ENCODE measurements around the gene PLCG2. TPM values are rescaled to one million over a fixed set of nuclear protein-coding genes. Genes with fewer than 3 reads are reported as not detected.

The PLCG2 gene
- total RNA-seq, 1 donor from 2014 or later, result 6.9 TPM

- ATAC-seq (no peak), DNase-seq (ENCODE audit: missing footprints) (no peak)
- intact Hi-C loops (cut with DNase I), result no loop called here
Observed at GRCh38 chr16:81880816-81881215, 101.7 kb downstream of the PLCG2 start.

- intact Hi-C loops (cut with DNase I), result no loop called here
- ATAC-seq (no peak), DNase-seq (ENCODE audit: missing footprints) (no peak)
Observed at GRCh38 chr16:81881228-81881627, 102.1 kb downstream of the PLCG2 start.

DNA sequence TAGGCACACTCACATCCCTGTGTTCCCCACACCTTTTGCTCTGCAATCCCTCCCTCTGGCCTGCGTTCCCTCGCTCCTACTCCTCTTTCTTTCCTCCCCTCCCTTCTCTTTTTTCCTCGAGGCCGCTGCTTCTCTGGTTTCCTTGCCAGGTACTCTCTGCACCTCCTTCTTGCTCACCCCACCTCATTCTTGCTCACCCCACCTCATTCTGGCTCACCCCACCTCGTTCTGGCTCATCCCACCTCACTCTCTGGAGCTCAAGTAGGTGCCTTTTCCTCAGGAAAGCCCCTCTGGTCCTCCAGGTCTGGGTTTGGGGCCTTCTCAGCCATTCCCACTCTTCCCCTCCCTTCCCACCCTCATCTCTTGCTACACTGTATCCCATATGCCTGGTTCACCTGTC is 103.5 kb downstream of the PLCG2 start:
- intact Hi-C loops (cut with DNase I), result no loop called here
- ATAC-seq (no peak), DNase-seq (ENCODE audit: missing footprints) (no peak)

DNA sequence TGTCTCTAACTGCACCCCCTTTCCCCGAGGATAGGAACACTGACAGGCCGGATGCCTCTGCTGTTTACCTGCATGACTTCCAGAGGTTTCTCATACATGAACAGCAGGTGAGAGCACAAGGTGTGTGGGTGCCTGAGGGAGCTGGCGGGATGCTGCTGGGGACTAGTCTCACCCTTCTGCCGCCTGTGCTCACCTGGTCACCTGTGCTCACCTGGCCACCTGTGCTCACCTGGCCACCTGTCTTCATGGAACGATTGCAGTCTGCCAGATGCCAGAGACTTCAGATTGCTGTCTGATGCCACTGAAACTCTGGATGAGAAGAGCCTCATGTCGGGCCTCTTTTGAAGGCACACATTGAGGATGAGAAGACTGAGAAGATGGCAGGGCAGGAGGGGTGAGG is 104.1 kb downstream of the PLCG2 start:
- intact Hi-C loops (cut with DNase I), result no loop called here
- DNase-seq (ENCODE audit: missing footprints) (no peak), ATAC-seq (no peak)

DNA sequence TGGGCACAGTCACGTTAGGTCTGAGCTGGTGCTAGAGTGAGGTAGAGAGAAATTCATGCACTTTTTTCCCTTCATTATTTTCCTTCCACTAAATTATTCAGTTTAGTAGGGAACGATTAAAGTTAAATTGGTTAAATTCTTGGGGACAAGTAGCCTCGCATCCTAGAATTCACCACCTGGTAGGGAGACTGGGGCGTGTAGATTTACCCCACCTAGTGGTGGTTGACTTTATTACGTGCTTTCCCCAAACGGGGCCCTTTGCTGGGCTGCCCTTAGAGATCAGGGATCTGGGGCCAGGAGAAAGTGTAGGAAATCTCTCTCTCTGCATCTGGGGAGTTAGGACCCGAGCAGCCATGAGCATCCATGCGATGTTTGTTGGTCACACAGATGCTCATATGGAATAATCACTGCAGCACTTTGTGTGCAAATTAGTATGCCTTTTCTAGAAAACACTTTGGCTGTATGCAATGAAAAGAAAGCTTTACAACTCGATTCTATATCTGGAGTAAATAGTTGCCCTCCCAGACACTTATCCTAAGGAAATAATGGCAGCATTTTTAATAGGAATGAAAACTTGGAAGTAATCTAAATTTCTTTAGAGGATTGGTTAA is 107.0 kb downstream of the PLCG2 start:
- intact Hi-C loops (cut with DNase I), result no loop called here
- DNase-seq (ENCODE audit: missing footprints) (no peak), ATAC-seq (no peak)

DNA sequence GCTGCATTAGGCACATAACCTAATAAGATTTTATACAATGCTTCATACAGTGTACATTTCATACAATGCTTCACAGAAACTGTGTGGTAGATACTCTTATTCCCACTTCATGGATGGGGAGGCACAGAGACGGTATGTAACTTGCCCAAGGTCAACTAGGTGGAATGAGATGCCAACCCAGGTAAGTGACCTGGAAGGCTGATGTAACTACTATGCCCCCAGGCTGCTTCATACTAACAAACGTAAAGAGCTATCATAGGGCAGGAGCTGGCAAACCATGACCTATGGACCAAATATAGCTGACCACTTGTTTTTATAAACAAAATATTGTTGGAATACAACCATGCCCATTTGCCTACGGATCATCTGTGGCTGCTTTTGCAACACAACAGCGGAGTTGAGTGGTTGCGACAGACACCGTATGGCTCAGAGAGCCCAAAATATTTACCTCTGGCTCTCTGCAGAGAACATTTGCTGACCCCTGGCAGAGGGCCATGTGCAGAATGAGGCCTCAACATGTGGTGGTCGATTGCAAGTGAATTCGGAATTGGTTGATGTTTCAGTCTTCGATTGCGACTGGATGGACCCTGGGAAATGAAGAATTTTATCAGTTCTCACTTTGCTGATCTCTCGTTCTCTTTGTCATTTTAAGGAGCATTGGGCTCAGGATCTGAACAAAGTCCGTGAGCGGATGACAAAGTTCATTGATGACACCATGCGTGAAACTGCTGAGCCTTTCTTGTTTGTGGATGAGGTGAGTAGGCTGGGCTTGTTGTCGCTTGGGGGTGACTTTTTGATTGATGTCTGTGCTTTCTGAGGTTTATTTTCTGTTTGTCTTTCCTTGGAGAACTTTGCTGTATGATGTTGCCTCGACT is 109.7 kb downstream of the PLCG2 start:
- DNase-seq (ENCODE audit: missing footprints) (no peak), ATAC-seq (no peak)
- intact Hi-C loops (cut with DNase I), result no loop called here

DNA sequence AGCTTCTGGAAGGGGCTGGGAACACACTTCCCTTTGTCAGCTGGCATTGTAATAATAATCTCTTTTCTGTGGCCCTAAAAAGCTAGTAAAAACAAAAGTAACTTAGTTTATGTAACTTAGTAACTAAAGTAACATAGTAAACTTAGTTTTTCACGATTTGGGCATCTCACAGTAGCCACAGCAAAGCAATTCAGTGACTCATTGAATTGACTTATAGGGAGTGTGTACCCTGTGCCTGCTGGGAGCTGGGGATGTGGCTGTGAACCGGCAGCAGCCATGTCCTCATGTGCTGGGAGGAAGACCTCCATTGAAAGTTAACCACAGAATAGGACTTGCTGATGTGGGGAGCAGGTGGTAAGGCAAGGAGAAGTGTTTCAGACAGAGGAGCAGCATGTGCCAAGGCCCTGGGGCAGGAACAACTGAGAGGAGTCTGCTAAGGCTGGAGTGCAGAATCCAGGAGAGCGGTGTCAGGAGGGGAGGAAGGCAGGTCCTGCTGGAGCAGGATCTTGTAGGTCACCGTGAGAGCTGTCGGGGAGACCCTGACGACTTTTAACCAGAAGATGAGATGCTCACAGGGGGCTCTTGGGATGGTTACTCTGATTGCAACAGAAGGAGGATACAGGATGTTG is 112.8 kb downstream of the PLCG2 start:
- DNase-seq (ENCODE audit: missing footprints) (no peak), ATAC-seq (no peak)
- intact Hi-C loops (cut with DNase I), result loop anchor here (5.0 kb wide), 1 partner anchor 45 kb away; no protein-coding TSS in a partner anchor

DNA sequence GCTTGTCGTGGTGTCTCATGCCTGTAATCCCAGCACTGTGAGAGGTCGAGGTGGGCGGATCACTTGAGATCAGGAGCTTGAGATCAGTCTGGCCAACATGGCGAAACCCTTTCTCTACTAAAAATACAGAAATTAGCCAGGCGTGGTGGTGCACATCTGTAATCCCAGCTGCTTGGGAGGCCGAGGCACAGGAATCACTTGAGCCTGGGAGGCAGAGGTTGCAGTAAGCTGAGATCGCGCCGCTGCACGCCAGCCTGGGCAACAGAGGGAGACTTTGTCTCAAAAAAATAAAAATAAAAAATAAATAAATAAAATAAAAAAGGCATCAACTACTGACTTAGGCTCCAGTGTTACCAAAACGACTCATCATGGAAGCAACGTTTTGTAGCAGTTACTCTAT is 115.5 kb downstream of the PLCG2 start:
- DNase-seq (ENCODE audit: missing footprints), result no peak
- intact Hi-C loops (cut with DNase I), result loop anchor here (5.0 kb wide), 1 partner anchor 43 kb away; no protein-coding TSS in a partner anchor
- no peak for ATAC-seq

DNA sequence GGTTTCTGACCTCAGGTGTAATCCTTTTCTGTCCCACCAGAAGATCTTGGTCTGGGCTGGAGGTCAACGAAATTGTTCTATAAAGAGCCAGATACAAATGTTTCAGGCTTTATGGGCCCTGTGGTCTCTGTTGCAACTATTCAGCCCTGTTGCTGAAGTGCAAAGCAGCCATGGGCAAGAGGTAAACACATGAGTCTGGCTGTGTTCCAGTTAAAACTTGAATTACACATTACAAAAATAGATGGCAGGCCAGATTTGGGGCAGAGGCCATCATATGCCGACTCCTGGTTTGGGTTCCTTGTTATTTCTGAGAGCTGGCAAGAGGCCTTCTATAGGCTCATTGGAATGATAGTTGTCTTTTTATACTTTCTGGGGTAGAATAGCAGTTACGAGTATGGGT is 117.8 kb downstream of the PLCG2 start:
- intact Hi-C loops (cut with DNase I), result no loop called here
- DNase-seq (ENCODE audit: missing footprints) (no peak), ATAC-seq (no peak)

DNA sequence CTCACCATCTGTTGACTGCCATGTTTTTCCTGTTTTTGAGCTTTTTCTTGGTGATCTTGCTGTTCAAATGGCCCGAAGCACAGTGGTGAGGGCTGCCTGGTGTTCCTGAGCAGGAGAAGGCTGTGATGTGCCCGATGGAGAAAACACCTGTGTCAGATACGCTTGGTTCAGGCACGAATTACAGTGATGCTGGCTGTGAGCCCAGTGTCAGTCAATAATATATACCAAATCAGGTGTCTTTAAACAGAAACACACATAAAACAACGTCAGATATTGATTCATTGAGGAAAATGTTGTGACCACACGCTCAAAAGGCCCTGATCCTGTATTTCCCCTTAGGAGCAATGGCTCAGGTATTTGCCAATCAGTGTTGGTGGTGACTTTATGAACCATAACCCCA is 120.5 kb downstream of the PLCG2 start:
- ATAC-seq, result no peak
- intact Hi-C loops (cut with DNase I), result no loop called here
- no peak for DNase-seq (ENCODE audit: missing footprints)

DNA sequence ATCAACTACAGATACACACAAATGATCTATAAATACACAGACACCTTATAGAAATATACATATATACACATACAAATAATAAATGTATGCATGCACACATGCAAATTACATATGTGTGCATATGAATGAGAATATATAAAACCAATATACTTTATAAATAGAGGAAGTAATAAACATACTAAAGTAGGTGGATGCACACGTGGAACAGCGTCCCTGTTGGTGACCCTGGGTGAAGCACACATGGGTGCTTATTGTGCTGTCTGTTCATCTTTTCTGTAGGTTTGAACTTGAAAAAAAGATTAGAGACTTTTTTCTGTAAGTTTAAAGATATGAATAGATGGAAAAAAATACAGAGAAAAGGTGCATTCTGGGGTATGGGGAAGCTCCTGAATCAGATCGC is 120.9 kb downstream of the PLCG2 start:
- intact Hi-C loops (cut with DNase I), result no loop called here
- no peak for ATAC-seq
- no peak for DNase-seq (ENCODE audit: missing footprints)

DNA sequence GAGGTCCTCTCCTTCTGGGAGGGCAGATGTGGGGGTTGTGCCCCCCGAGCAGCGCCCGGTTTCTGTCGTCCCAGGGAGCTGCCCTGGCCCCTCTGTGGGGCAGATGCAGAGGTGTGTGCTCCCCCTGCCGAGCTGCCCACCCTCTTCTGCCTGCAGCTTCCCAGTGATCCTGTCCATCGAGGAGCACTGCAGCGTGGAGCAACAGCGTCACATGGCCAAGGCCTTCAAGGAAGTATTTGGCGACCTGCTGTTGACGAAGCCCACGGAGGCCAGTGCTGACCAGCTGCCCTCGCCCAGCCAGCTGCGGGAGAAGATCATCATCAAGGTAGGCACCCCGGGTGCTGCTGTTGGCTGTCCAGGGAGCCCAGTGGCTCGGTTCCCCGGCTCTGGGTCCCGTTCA is 121.4 kb downstream of the PLCG2 start:
- no peak for DNase-seq (ENCODE audit: missing footprints)
- no peak for ATAC-seq
- intact Hi-C loops (cut with DNase I), result no loop called here

DNA sequence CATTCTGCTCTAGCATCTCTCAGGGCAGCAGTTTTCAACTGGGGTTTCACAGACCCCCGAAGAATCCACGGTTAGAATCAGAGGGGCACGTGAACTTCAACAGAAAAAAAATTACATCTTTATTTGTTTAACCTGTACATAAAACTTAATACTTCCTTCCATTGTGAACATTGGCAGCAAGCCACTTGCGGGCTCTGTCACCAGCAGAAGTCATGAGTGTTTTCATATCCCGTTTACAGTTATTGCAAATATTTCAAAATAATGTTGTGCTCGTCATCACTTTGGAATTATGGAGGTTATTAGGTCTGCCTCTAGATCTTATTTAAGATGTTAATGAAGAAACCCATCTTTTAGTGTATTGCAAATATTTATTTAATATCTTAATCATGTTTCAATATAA is 122.4 kb downstream of the PLCG2 start:
- DNase-seq (ENCODE audit: missing footprints) (no peak), ATAC-seq (no peak)
- intact Hi-C loops (cut with DNase I), result no loop called here

DNA sequence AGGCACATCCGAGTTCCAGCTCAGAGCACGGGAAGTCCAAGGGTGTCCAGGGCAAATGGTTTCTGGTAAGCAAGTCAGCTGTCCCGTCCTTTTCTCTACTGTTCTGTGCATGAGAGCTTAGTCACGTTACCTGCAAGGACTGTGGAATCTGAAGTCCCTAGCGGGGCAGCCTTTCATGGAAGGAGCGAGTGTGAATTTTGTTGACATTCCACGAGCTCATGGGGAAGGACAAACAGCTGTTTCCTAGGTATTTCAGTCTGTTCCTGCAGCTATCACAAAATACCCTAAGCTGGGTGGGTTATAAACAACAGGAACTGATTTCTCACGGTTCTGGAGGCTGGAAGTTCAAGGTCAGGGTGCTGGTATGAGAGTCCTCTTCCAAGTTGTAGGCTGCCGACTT is 122.9 kb downstream of the PLCG2 start:
- ATAC-seq, result no peak
- intact Hi-C loops (cut with DNase I), result no loop called here
- DNase-seq (ENCODE audit: missing footprints), result no peak

GRCh38 chr16:81904320-81904719 is 125.2 kb downstream of the PLCG2 start:
- intact Hi-C loops (cut with DNase I), result no loop called here
- ATAC-seq, result no peak
- no peak for DNase-seq (ENCODE audit: missing footprints)

GRCh38 chr16:81905277-81905676 is 126.2 kb downstream of the PLCG2 start:
- no peak for DNase-seq (ENCODE audit: missing footprints)
- intact Hi-C loops (cut with DNase I), result no loop called here
- no peak for ATAC-seq

DNA sequence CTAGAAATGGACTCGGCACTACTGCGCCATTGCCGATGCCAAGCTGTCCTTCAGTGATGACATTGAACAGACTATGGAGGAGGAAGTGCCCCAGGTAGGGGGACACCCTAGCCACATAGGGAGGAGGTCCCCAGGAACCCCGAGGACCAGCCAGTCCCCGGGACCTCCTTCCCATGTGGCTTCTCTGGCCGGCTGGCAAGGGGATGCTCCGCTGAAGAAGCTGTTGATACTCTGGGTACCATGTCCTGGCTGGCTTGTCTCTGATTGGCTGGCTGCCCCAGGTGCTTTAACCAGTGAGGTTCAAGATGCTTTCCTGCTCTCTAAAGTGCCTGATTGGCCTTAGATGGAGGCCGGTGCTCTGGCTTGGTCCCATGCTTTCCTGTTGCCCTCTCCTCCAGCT is 128.6 kb downstream of the PLCG2 start:
- ATAC-seq (no peak), DNase-seq (ENCODE audit: missing footprints) (no peak)
- intact Hi-C loops (cut with DNase I), result no loop called here

DNA sequence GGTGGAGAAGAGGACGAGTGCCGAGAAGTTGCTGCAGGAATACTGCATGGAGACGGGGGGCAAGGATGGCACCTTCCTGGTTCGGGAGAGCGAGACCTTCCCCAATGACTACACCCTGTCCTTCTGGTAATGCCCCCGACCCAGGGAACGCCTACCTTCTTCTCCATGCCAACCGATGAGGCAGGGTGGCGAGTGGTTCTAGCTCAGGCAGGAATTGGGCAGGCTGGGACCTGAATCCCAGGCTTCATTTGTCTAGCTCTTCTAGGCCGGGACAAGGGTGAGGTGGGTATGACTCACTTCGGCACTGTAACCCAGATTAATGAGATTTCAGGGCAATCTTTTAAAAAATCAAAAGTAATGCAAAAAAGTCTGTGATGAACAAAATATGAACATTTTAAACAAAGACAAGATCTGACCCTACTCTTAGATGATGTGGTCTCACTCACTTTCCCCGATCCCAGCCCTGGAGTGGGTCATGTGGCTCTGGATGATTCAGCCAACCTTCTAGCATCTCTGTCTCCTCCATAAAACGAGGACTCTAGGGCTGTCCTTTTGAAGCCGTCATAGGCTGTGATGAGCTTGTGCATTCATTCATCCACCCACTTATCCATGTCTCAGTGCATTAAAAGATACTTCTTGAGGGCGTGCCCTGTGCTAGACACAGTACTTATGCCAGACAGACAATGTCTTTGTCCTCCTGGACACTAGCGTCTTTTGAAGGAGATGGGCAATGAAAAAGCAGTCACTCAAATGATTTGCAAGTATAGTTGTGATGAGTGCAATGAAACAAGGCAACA is 129.6 kb downstream of the PLCG2 start:
- DNase-seq (ENCODE audit: missing footprints) (no peak), ATAC-seq (no peak)
- intact Hi-C loops (cut with DNase I), result no loop called here

- DNase-seq (ENCODE audit: missing footprints) (no peak), ATAC-seq (no peak)
- intact Hi-C loops (cut with DNase I), result no loop called here
Observed at GRCh38 chr16:81910366-81910885, 131.3 kb downstream of the PLCG2 start.
